RWPE1 (cell line): Measurements from ENCODE around the gene KRT17.
A peak's percentile ranks its signal among the peaks of the same experiment; 100 is the strongest.
"Not testable (repeated sequence)": the region's sequence is repeated elsewhere in the genome, so short reads cannot be mapped to it uniquely, and the experiment has no call there.

Experiments
- CTCF ChIA-PET: fragments of 350-600 bp; sonication (Branson Sonifier 250); formaldehyde crosslinking; extraction: SDS; loops from one replicate; lab custom pipeline; 2021; lab: Yijun Ruan, JAX
- POLR2A ChIA-PET: fragments of 400-600 bp; formaldehyde crosslinking; extraction: SDS; loops from one replicate; lab custom pipeline; 2020; ENCODE audit warnings: antibody characterized with exemption; ENCODE audit not compliant: low non-redundant PET; lab: Yijun Ruan, JAX
- DNase-seq: peaks from one replicate; pipeline ENCODE4 v3.0.0; 2012; ENCODE audit warnings: low spot score
- H3K27ac ChIP-seq: fragments of 450-650 bp; 2 replicates; pipeline ENCODE4 v1.5.1; 2017
- TF ChIP-seq, protein P1 (sequence below): fragments of 450-650 bp; conservative IDR thresholded peaks from 2 replicates; pipeline ENCODE4 v1.5.1; 2017; ENCODE audit warnings: low read depth, mild to moderate bottlenecking

The KRT17 gene

DNA sequence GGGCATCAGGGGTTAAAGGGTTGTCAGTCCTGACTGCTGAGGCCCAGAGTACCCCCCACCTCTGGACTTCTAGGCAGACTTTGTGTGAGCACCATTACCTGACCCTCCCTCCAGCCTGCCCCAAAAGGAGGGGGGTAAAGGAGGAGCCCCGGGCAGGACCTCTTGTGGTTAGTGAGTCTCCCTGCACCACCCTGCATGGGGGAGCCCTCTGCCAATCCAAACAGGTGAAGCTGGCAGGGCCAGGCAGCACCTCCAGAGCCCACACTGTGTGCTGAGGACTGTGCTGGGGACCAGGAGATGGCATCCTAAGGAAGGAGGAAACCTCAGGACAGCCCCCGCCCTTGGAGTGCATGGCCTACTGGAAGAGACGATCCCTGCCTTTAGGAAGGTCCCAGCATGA, 35.1 kb downstream of the KRT17 start:
- CTCF ChIA-PET, result no interaction called here

DNA sequence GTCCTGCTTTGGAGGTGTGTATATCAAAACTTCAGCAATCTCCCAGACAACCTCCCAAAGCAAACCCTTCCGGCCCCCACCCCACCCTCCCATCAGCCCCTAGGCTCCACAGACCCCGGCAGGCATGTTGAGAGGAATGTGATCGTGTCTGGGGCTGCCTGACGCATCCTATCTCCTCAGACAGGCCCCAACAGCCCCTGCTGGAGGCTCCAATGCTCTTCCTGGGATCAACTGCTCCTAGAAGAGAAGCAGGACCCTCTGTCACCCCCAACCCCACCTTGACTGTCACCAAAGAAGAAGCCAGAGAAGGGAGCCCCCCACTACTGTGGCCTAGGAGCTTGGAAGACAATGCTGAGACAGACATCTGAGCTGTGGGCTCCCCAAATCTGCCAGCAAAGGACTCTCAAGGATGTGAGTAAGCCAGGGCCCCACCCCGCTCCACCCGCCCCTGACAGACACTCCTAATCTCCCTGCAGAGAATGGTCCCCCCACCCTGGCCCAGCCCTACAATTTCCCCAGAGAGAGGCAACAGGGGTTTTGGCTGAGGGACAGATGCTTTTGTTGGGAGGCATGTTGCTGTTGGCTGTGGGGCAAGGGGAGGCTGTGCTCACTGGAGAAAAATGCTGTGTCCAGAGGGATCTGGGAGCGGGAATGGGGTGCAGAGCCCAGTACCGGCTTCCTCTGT, 36.1 kb downstream of the KRT17 start:
- peak overlapping the region; percentile 100 for H3K27ac ChIP-seq
- peak; percentile 52 for DNase-seq
- TF ChIP-seq, protein P1, sequence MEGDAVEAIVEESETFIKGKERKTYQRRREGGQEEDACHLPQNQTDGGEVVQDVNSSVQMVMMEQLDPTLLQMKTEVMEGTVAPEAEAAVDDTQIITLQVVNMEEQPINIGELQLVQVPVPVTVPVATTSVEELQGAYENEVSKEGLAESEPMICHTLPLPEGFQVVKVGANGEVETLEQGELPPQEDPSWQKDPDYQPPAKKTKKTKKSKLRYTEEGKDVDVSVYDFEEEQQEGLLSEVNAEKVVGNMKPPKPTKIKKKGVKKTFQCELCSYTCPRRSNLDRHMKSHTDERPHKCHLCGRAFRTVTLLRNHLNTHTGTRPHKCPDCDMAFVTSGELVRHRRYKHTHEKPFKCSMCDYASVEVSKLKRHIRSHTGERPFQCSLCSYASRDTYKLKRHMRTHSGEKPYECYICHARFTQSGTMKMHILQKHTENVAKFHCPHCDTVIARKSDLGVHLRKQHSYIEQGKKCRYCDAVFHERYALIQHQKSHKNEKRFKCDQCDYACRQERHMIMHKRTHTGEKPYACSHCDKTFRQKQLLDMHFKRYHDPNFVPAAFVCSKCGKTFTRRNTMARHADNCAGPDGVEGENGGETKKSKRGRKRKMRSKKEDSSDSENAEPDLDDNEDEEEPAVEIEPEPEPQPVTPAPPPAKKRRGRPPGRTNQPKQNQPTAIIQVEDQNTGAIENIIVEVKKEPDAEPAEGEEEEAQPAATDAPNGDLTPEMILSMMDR, result no peak
- ChIA-PET CTCF (interaction anchor here (0.7 kb wide), 1 partner anchor 9 kb away, joined by 3 read pairs; no protein-coding TSS in a partner anchor), POLR2A (no interaction called here)

More for the DNA sequence above, 35.1 kb downstream of the KRT17 start:
- TF ChIP-seq, protein P1, result 0 out of 2 replicates have a peak, but pooled peaks have one; percentile 8
- peak overlapping the region; percentile 100 for H3K27ac ChIP-seq
- POLR2A ChIA-PET, result no interaction called here
- no peak for DNase-seq

DNA sequence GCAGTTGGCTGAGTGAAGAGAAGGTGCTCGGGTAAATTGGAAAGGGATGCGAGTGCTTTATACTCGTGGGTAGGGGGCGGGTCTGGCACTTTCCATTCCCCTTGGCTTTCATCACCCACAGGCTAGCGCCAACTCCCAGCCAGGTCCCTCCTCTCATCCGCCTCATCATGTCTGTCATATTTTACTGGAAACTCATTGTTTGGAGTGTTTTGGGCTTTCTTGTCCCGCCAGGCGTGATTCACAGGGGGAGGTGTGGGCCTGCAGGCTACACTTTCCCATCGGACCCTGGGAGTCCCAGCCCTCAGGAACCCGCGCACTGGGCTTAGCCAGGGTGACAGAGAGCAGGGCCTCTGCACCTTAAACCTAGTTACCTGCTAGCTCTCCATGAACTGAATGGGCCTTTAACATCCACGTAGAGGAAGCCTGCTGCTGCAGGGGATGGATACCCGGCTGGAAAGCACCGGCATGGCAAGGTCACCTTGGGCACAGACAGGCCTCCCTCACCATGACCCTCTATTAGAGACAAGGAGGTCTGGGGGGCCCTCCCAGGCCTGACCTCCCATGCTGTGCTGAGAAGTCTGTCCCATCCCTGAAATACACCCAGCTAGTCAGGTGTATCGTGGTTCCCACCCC, 37.4 kb downstream of the KRT17 start, which contains the start of gene KRT14:
KRT14 (minus strand) TSS at position 33 of the 633 bp plus-strand sequence. CDS start 61 bp downstream, outside the sequence.
- DNase-seq, result peak; percentile 62
- TF ChIP-seq, protein P1, result no peak
- ChIA-PET CTCF (interaction anchor here (0.7 kb wide), 1 partner anchor 703 kb away, joined by 4 read pairs; no protein-coding TSS in a partner anchor), POLR2A (interaction anchor here (0.6 kb wide), 1 partner anchor 30 kb away, joined by 3 read pairs; no protein-coding TSS in a partner anchor)
- peak within 1 kb of the TSS; percentile 100 for H3K27ac ChIP-seq

DNA sequence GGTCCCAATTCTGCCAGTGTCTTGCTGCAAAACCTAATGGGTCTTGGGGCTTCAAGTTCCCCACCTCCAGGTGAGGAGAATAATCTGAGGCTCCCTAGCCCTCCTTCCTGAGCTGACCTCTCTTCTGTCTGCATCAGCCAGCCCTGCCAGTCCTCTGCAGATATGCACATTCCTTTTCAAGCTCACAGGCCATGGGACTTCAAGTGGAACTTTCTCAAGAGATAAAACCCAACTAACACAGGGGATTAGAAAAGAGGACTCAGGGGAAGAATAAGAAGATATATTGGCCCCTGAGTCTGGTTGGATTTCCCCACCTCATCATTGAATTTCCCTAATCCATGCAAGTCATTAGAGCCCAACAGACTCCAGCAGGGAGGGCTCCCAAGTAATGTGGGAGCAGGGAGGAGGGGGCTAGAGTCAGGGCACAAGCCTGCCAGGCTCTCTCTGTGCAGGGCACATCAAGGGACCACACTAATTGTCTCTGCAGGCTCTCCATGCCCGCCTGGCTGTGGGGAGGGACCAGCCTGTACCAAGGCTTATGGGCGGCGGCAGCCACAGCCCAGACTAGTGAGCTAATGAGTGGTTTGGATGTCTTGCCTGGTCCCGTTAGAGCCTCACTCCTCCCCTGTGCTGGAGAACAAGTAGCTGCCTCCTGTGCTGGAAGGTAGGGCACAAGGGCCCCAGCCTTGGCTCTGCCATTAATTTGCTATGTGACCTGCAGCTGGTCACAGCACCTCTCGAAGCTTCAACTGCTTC, 38.9 kb downstream of the KRT17 start:
- ChIA-PET CTCF (interaction anchor here (0.9 to 1.2 kb wide), 3 partner anchors 62 to 77 kb away, joined by 3 to 5 read pairs (median 3); no protein-coding TSS in a partner anchor), POLR2A (no interaction called here)
- no peak for DNase-seq
- TF ChIP-seq, protein P1, result no peak
- peak overlapping the region; percentile 100 for H3K27ac ChIP-seq

DNA sequence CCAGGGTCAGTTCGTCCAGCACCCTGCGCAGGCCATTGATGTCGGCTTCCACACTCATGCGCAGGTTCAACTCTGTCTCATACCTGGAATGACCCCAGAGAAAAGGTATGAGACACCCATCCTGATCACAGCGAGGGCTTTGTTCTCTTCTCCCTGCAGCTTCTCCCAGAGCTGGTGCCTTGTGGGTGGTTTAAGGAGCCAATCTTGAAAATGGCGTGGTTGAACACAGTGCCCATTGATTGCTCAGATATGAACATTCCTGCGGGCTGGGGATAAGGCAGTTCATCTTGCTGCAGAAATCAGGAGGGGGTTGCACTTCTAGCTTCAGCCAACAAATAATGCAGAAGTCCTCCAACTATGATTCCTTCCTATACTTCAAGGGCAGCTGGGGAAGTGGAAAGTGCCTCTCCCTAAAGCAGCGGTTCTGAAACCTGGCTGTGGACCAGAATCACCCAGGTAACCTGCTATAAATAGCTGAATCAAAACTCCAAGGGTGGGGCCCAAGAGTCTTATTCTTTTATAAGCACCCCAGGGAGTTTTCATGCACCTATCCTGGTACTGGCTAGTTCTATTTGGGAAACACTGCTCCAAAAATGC, 39.9 kb downstream of the KRT17 start:
- ChIA-PET POLR2A (interaction anchor here (0.7 kb wide), 1 partner anchor 63 kb away, joined by 10 read pairs; no protein-coding TSS in a partner anchor), CTCF (interaction anchor here (0.7 to 1.9 kb wide), 3 partner anchors 35 to 65 kb away, joined by 3 to 9 read pairs (median 3); no protein-coding TSS in a partner anchor)
- not testable (repeated sequence) for DNase-seq
- peak overlapping the region; percentile 100 for H3K27ac ChIP-seq
